ENCODE measurements around the gene ARAP2.

Gene ARAP2

DNA sequence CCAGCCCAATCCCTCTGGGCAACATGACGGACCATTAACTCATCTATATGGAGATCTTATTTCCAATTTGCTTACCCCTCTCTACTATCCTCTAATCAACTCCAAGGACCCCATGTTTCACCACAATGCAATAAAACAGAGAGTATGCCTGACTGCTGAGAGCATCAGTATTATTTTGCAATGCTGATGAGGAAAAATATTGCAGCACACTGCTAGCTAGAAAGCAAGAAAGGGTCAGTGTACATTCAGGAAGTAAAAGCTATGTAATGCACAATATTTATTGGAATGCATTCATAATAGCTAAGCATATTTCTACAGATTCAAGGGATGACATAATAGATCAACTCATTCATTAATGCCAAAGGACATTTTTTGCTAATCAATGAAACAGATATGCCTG is 33.2 kb downstream of the ARAP2 start:
- Histone ChIP-seq H3K27ac (ENCODE audit: low read depth, low read length, poor library complexity, severe bottlenecking) (no peak overlapping the region), H4K20me1 (ENCODE audit: insufficient read depth, low read length) (no peaks in the 10 kb centered on the region), H2AFZ (ENCODE audit: low read length) (no peak overlapping the region), H3K4me1 (ENCODE audit: insufficient read depth, low read length, severe bottlenecking) (peaks cover 53% of the 10 kb centered on the region), H3K4me3 (ENCODE audit: low read depth, low read length, poor library complexity, severe bottlenecking) (no peak overlapping the region), H3K36me3 (ENCODE audit: insufficient read depth, low read length) (peaks cover 64% of the 10 kb centered on the region), H3K4me2 (ENCODE audit: low read length) (no peak overlapping the region), H3K9me2 (ENCODE audit: low read depth, low read length) (no peaks in the 10 kb centered on the region), H3K27me3 (ENCODE audit: insufficient read depth, low read length) (no peaks in the 10 kb centered on the region), H3K9me3 (ENCODE audit: low read length) (no peaks in the 10 kb centered on the region), H3F3A (ENCODE audit: insufficient read depth, low read length) (no peaks in the 10 kb centered on the region), H3K9ac (ENCODE audit: low read length) (no peak overlapping the region), H3K79me2 (ENCODE audit: insufficient read depth, low read length) (peaks cover 32% of the 10 kb centered on the region)
- TF ChIP-seq, protein P1, sequence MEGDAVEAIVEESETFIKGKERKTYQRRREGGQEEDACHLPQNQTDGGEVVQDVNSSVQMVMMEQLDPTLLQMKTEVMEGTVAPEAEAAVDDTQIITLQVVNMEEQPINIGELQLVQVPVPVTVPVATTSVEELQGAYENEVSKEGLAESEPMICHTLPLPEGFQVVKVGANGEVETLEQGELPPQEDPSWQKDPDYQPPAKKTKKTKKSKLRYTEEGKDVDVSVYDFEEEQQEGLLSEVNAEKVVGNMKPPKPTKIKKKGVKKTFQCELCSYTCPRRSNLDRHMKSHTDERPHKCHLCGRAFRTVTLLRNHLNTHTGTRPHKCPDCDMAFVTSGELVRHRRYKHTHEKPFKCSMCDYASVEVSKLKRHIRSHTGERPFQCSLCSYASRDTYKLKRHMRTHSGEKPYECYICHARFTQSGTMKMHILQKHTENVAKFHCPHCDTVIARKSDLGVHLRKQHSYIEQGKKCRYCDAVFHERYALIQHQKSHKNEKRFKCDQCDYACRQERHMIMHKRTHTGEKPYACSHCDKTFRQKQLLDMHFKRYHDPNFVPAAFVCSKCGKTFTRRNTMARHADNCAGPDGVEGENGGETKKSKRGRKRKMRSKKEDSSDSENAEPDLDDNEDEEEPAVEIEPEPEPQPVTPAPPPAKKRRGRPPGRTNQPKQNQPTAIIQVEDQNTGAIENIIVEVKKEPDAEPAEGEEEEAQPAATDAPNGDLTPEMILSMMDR (IDR thresholded peaks at IDR 0.05; ENCODE audit: low read length): no peak

DNA sequence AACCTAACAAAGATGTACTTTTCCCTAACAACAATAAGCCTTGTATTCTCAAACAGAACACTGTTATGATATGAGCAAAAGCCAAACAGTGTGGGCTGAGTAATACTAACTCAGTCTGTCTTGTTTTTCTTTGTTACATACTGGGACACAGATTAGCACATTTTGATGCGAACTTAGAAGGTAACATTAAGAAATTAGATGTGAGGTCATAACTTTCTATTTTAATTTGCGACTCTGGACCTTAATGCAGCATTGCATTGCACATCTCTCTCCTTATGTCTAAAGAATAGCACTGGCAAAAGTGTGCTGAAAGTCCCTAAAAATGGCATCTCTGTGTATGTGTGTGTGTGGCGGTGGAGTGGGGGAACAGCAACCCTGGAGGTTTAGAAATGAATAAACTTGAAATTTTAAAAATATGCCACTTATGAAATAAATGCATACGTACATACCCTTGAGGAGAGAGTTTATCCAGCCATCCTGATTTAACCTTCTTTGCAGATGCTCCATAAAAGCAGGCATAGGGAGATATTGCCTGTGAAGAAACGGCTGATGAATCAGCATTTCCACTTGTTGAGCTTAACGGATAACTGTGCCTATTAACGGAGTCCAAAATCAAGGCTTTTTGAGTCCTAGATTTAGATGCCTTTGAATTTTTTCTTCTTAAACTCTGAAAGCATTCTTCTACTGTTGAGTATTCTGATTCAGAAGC is 34.2 kb downstream of the ARAP2 start:
- Histone ChIP-seq H3K9me3 (ENCODE audit: low read length) (no peaks in the 10 kb centered on the region), H2AFZ (ENCODE audit: low read length) (no peak overlapping the region), H4K20me1 (ENCODE audit: insufficient read depth, low read length) (no peaks in the 10 kb centered on the region)

DNA sequence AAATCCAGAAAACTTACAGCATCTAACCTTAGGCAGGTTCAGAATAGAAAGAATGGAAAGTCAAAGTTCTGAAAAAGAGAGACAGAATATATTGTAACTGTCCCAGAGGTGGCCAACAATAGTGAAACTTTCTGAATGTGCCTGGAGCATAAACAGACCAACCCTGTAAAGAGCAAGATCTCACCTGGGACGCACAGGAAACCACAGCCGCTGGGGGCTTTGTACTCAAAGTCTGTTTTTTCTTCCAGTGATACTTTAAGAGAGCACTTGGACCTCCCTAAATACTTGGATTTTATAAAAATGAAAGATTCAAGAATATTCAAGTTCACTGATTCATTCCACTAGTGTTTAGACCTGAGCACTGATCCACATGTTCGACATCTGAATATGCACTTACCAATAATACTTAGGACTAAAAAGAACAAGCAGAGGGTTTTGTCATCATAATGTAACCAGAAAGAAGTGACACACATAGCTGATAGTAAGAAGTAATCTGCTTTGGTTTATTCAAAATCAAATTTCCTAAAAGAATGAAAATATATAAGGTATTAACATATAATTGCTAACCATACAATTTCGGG is 35.3 kb downstream of the ARAP2 start:
- TF ChIP-seq EZH2 (IDR thresholded peaks at IDR 0.05; ENCODE audit: borderline replicate concordance, low read length): no peak
- TF ChIP-seq, protein P1 (IDR thresholded peaks at IDR 0.05; ENCODE audit: low read length): no peak
- no peaks in the 10 kb centered on the region for H3K9me2 ChIP-seq (ENCODE audit: low read depth, low read length)
- no peak overlapping the region for H3K4me3 ChIP-seq (ENCODE audit: low read depth, low read length, poor library complexity, severe bottlenecking)
- H3K79me2 ChIP-seq (ENCODE audit: insufficient read depth, low read length): 0 out of 2 replicates have a peak, but pooled peaks cover 14% of the 10 kb centered on the region
- peaks cover 44% of the 10 kb centered on the region for H3K4me1 ChIP-seq (ENCODE audit: insufficient read depth, low read length, severe bottlenecking)
- H3K4me2 ChIP-seq (ENCODE audit: low read length): peak overlapping the region; percentile 35; the same call in 1 of the 2 replicates
- no peaks in the 10 kb centered on the region for H4K20me1 ChIP-seq (ENCODE audit: insufficient read depth, low read length)
- no peaks in the 10 kb centered on the region for H3K9me3 ChIP-seq (ENCODE audit: low read length)
- H3K27ac ChIP-seq (ENCODE audit: low read depth, low read length, poor library complexity, severe bottlenecking): peak overlapping the region; percentile 18
- no peaks in the 10 kb centered on the region for H3K27me3 ChIP-seq (ENCODE audit: insufficient read depth, low read length)
- H2AFZ ChIP-seq (ENCODE audit: low read length): no peak overlapping the region
- no peaks in the 10 kb centered on the region for H3F3A ChIP-seq (ENCODE audit: insufficient read depth, low read length)
- peaks cover 75% of the 10 kb centered on the region for H3K36me3 ChIP-seq (ENCODE audit: insufficient read depth, low read length)
- no peak overlapping the region for H3K9ac ChIP-seq (ENCODE audit: low read length)

More for the DNA sequence above, 34.2 kb downstream of the ARAP2 start:
- H3F3A ChIP-seq (ENCODE audit: insufficient read depth, low read length): no peaks in the 10 kb centered on the region
- peaks cover 24% of the 10 kb centered on the region for H3K79me2 ChIP-seq (ENCODE audit: insufficient read depth, low read length)
- H3K27me3 ChIP-seq (ENCODE audit: insufficient read depth, low read length): no peaks in the 10 kb centered on the region
- H3K4me2 ChIP-seq (ENCODE audit: low read length): no peak overlapping the region; the same call in 1 of the 2 replicates
- H3K36me3 ChIP-seq (ENCODE audit: insufficient read depth, low read length): peaks cover 71% of the 10 kb centered on the region
- H3K4me1 ChIP-seq (ENCODE audit: insufficient read depth, low read length, severe bottlenecking): peaks cover 50% of the 10 kb centered on the region
- no peak overlapping the region for H3K4me3 ChIP-seq (ENCODE audit: low read depth, low read length, poor library complexity, severe bottlenecking)
- H3K9ac ChIP-seq (ENCODE audit: low read length): no peak overlapping the region
- peak overlapping the region; percentile 5 for H3K27ac ChIP-seq (ENCODE audit: low read depth, low read length, poor library complexity, severe bottlenecking)
- H3K9me2 ChIP-seq (ENCODE audit: low read depth, low read length): no peaks in the 10 kb centered on the region
- TF ChIP-seq, protein P1 (IDR thresholded peaks at IDR 0.05; ENCODE audit: low read length): no peak
- TF ChIP-seq EZH2 (IDR thresholded peaks at IDR 0.05; ENCODE audit: borderline replicate concordance, low read length): no peak
